GM19238 (cell line): ENCODE data around the gene PRIMA1.

Experiments used
- DNase-seq: peaks from one replicate; pipeline ENCODE4 v3.0.0; 2011; ENCODE audit warnings: low spot score; ENCODE audit not compliant: insufficient read length

Gene PRIMA1

GRCh38 chr14:93732524-93732923, 55.8 kb downstream of the PRIMA1 start:
- DNase-seq, result no peak

GRCh38 chr14:93731753-93732152, 56.5 kb downstream of the PRIMA1 start:
- DNase-seq, result no peak

DNA sequence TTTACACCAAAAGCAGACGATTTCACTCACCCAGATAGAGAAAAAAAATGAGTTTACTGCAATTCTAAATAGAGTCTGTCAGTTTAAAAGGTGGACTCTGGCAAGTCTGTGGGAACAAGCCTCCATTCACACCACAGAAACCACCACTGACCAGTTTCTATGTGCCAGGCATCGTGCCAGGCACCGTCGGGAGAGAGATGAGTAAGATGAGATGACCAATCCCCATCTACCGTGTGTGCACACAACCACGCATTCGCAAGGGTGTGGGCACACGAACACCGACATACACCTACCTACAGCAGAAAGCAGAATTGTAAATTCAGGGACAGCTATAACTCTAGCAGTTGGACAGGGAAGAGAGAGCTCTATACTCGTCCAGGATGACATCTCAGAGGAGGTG, 58.3 kb downstream of the PRIMA1 start:
- DNase-seq, result no peak

DNA sequence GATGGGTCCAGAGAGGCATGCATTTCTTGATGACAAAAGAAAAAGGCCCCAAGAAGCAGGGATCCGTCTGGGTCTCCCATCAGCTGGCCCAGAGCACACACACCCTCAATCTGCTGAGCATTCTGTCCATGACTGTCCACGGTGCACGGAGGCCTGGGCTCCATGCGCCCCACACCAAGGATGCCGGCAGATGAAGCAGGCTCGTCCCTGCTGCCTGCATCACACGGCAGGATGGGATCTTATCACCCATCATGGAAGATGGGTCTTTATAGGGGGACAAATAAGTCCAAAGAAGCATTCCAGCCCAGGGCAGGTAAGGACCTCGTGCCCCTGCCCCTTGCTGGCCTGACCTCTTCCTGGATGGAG, 59.7 kb downstream of the PRIMA1 start:
- DNase-seq, result no peak

DNA sequence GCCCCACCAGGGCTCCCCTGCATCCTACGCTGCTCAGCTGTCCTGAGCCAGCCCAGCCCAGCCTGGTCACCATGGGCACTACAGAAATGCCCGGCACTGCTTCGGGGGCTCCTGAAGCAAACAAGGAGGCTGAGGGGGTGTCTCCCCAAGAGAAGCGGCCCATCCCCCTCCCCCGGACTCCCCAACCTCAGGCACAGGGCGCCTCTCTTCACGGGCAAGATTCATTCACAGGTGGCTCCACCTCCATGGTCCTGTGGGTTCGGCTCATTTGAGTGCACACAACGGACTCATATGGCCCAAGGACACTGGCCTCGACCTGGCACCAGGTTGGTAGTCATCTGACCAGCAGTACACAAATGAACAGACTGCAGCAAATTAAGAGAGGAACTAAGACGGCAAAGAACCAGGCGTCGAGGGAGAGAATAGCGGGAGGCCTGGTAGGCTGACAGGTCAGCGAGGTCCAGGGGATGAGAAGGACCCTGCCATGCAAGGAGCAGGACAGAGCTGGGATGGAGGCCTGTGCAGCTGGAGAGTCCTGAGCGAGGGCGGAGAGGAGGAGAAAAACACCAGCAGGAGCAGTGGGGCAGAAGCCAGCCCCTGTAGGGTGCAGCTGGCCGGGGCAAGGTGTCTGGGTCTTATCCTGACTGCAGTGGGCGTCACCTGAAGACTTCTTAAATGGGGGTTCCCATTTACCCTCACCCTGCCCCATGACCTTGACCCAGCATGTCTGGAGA, 60.2 kb downstream of the PRIMA1 start:
- no peak for DNase-seq

GRCh38 chr14:93727039-93727740, 61.1 kb downstream of the PRIMA1 start:
- no peak for DNase-seq

DNA sequence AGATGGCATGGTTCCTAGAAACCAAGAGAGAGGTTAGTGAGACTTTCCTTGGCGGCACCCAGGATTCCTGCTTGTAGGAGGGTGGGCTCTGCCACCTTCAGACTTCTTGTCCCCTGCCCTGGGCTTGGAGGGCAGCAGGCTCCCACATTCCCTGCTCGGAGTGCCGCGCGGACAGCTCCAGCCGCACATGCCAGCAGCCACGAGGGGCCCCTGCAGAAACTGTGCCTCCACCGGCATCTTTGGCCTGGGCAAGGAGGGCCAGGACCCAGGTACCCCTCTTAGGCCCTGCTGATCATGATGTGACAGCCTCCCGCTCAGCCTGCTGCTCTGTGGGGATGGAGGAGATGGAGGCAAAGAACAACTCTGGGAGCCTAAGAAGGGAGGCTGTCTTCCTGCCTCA, 62.3 kb downstream of the PRIMA1 start:
- no peak for DNase-seq

DNA sequence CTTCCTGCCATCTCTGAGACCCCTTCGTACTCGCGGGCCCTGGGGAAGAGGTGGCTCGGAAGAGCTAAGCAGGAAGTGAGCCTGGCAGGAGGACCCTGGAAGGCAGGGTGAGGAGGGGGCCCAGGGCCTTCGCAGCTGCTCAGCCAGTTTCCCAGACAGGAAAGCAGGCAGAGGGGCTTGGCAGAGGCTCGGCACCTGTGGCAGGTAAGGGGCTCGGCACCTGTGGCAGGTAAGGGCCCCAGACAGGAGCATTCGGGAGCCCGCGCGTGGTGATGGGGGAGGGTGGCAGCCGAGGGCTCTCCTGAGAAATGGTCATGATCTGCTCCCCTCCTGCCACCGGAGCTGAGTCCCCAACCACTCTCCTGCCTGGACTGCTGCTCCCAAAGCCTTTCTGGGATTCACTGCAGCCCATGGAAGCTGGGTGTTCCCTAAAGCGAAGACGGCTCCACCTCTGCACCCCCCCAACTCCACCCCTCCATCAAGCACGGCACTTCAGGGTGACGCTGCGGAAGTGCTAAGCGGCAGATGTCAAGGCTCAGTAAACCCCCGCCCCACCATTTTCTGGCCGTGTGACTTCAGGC, 63.2 kb downstream of the PRIMA1 start:
- no peak for DNase-seq

DNA sequence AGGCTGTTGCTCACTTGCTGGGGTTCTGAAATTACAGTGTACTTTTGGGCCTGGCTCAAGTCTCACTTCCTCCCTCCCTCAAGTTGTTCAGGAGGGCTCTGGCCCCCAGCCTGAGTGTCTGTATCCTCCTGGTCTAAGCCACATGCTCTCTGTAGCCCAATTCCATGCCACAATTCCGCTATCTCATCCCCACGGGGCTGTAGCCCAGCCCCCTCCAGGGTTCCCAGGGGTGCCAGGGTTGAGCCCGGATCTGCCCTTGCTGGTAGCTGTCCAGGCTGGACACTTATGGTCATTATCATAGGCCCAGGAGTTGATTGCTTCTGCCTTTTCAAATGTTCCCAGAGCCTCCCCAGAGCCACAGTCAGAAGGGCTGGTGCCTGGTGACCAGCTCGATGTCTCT, 65.3 kb downstream of the PRIMA1 start:
- DNase-seq, result no peak

GRCh38 chr14:93720981-93721483, 67.3 kb downstream of the PRIMA1 start:
- no peak for DNase-seq

GRCh38 chr14:93720076-93720815, 68.0 kb downstream of the PRIMA1 start:
- DNase-seq, result no peak

DNA sequence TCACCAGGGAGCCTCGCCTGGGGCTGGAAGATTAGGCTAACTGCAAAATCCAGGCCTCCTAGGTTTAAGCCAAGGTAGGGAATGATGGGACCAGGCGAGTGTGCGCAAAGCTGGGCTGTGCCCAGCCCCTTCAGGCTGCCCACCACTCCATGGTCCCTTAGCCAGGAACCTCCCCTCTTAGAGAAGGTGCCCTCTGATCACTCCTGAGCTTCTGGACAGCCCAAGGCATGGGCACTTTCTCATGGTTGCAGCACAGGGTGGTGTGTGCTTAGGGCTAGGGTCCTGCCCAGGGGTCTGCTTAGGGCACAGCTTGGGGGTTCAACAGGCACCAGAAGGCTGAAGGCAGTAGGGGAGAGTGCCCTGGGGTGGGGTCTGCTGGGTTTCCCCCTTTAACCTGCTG, 69.0 kb downstream of the PRIMA1 start:
- DNase-seq, result no peak

- DNase-seq, result no peak
Measured at GRCh38 chr14:93717668-93718320, 70.5 kb downstream of the PRIMA1 start.

DNA sequence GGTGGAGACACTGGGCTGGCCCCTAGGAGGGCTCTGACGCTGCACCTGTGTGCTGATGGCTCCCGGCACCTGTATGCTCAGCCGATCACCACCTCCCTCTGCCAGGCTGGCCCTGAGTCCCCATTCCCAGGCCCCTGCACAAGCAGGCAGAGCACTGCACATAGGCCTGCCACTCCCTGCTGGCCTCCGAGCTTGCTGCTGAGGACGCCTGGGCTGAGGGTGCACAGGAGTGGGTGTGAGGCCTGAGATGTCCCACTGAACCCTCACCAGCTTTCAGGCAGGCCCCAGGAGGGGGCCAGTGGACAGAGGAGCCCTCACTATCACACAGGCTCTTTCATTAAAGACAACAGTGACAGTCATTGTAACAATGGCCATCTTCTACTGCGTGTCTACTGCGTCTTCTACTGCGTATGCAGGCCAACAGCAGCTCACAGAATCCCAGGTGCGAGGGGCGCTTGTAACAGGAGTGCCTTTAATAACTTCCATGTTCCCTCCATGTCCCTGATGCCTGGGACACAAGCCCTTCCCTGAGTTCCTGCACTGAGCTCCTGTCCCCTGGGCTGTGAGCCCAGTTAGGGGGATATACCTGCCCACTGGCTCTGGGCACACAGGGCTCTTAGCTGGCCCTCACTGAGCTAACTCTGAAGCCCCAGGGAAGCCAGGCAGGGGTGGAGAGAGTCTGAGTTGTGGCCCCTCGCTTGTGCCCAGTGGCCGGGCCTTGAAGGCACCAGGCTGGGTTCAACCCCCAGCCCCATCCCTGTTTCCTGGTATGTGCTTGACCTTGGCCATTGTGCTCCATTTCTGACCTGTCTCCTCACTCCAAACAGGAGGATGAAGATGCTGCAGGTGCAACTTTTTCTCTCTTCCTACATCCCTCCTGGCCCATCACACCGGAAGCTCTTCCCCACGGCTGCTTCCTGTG, 71.3 kb downstream of the PRIMA1 start:
- no peak for DNase-seq

- no peak for DNase-seq
Measured at GRCh38 chr14:93716002-93716745, 72.1 kb downstream of the PRIMA1 start.

GRCh38 chr14:93715279-93715927, 72.9 kb downstream of the PRIMA1 start:
- no peak for DNase-seq

DNA sequence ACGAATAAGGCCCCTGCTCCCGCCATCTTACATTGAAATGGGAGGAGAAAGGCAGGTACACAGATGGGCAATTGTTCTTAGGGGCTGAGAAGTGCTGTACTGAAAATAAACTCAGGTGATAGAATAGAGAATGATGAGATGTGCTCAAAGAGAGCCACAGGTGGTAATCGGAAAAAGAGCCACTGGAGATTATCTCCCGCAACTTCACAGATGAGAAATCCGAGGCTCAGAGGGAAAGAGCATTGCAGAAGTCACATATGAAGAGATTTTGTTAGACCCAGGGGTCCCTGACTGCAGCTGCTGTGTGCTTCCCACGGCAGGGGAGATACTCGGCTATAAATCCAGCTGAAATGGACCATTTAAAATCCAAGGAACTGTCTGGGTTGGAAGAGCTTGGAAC, 73.7 kb downstream of the PRIMA1 start:
- no peak for DNase-seq

- DNase-seq, result no peak
Measured at GRCh38 chr14:93713726-93714405, 74.4 kb downstream of the PRIMA1 start.
